Measurements from ENCODE around the gene ULK4. TPM values are rescaled to one million over a fixed set of nuclear protein-coding genes. Genes with fewer than 3 reads are reported as not detected.
"Not testable (repeated sequence)": the region's sequence is repeated elsewhere in the genome, so short reads cannot be mapped to it uniquely, and the experiment has no call there.

Gene ULK4
- total RNA-seq, 1 experiment from 2014 or later: 4.2 TPM

DNA sequence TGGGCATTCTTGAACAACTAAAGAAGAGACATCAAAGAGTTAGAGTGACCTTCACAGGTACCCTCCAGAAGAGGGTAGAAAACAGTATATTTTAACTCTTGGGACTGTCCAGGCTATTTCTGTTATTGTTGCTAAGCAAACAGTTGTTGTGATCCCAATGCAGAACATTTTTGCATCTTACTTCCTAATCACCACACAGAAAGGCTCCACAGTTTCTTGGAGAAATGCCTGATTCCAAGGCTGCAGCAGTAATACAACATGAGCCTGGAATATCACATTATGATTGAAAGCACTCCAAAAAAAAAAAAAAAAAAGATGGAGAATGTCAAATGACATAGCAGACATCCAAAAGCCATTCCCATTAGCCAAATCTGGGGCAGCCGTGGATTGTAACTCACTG is 567.0 kb downstream of the ULK4 start:
- POLR2A ChIA-PET: no interaction called here
- TF ChIP-seq, protein P1, sequence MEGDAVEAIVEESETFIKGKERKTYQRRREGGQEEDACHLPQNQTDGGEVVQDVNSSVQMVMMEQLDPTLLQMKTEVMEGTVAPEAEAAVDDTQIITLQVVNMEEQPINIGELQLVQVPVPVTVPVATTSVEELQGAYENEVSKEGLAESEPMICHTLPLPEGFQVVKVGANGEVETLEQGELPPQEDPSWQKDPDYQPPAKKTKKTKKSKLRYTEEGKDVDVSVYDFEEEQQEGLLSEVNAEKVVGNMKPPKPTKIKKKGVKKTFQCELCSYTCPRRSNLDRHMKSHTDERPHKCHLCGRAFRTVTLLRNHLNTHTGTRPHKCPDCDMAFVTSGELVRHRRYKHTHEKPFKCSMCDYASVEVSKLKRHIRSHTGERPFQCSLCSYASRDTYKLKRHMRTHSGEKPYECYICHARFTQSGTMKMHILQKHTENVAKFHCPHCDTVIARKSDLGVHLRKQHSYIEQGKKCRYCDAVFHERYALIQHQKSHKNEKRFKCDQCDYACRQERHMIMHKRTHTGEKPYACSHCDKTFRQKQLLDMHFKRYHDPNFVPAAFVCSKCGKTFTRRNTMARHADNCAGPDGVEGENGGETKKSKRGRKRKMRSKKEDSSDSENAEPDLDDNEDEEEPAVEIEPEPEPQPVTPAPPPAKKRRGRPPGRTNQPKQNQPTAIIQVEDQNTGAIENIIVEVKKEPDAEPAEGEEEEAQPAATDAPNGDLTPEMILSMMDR (IDR thresholded peaks at IDR 0.05; ENCODE audit: insufficient read depth in 1 of 2, low read depth in 1 of 2, low read length in 1 of 2, severe bottlenecking in 1 of 2, unreplicated experiment in 1 of 2): no peak
- H3K27me3 ChIP-seq (replicated peaks; ENCODE audit: control insufficient read depth, insufficient read depth, low read length): no peaks in the 10 kb centered on the region
- no peak for DNase-seq
- H3K9me3 ChIP-seq: no peaks in the 10 kb centered on the region
- intact Hi-C loops (cut with micrococcal nuclease; ENCODE audit: unreplicated experiment): no loop called here
- BruUV-seq (replicated peaks): no TSS peak
- H3K36me3 ChIP-seq (ENCODE audit: control insufficient read depth, insufficient read depth, low read length): no peaks in the 10 kb centered on the region
- Mint-ChIP-seq H3K4me3 (ENCODE audit: unreplicated experiment) (no peak overlapping the region), H3K4me1 (ENCODE audit: low read depth, unreplicated experiment) (no peaks in the 10 kb centered on the region), H3K9me3 (ENCODE audit: unreplicated experiment) (no peaks in the 10 kb centered on the region), H3K27ac (ENCODE audit: unreplicated experiment) (no peak overlapping the region), H3K36me3 (ENCODE audit: insufficient read depth, unreplicated experiment) (no peaks in the 10 kb centered on the region), H3K27me3 (ENCODE audit: insufficient read depth, unreplicated experiment) (no peaks in the 10 kb centered on the region)
- CTCF ChIA-PET: no interaction called here
- H3K4me3 ChIP-seq (ENCODE audit: low read depth, low read length): no peak overlapping the region
- H3K4me1 ChIP-seq: no peaks in the 10 kb centered on the region

DNA sequence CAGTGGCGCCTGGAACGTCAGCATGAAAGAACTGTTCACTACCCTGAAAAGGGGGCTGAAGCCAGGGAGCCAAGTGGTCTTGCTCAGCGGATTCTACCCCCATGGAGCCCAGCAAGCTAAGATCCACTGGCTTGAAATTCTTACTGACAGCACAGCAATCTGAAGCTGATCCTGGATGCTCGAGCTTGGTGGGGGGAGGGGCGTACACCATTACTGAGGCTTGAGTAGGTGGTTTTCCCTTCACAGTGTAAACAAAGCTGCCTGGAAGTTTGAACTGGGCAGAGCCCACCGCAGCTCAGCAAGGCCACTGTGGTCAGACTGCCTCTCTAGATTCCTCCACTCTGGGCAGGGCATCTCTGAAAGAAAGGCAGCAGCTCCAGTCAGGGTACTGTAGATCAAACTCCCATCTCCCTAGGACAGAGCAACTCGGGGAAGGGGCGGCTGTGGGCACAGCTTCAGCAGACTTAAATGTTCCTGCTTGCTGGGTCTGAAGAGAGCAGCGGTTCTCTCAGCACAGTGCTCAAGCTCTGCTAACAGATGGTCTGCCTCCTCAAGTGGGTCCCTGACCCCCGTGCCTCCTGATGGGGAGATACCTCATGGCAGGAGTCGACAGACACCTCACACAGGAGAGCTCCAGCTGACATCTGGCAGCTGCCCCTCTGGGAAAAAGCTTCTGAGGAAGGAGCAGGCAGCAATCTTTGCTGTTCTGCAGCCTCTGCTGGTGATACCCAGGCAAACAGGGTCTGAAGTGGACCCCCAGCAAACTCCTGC is 591.0 kb downstream of the ULK4 start:
- H3K4me1 ChIP-seq; H3K9me3 ChIP-seq; H3K4me1 Mint-ChIP-seq (ENCODE audit: low read depth, unreplicated experiment); DNase-seq; intact Hi-C loops (cut with micrococcal nuclease; ENCODE audit: unreplicated experiment); H3K36me3 Mint-ChIP-seq (ENCODE audit: insufficient read depth, unreplicated experiment); H3K4me3 Mint-ChIP-seq (ENCODE audit: unreplicated experiment); H3K27me3 Mint-ChIP-seq (ENCODE audit: insufficient read depth, unreplicated experiment); CTCF ChIA-PET; POLR2A ChIA-PET; H3K27ac Mint-ChIP-seq (ENCODE audit: unreplicated experiment); H3K4me3 ChIP-seq (ENCODE audit: low read depth, low read length); H3K9me3 Mint-ChIP-seq (ENCODE audit: unreplicated experiment); H3K27me3 ChIP-seq (replicated peaks; ENCODE audit: control insufficient read depth, insufficient read depth, low read length); BruUV-seq (replicated peaks); H3K36me3 ChIP-seq (ENCODE audit: control insufficient read depth, insufficient read depth, low read length): not testable (repeated sequence)

DNA sequence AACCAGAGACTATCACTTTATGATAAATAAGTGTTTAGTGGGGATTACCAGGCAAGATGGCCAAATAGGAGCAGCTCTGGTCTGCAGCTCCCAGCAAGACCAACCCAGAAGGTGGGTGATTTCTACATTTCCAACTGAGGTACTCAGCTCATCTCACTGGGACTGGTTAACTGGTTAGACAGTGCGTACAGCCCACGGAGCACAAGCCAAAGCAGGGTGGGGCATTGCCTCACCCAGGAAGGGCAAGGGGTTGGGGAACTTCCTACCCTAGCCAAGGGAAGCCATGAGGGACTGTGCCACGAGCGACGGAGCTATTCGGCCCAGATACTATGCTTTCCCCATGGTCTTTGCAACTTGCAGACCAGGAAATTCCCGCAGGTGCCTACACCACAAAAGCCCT is 591.6 kb downstream of the ULK4 start:
- no peaks in the 10 kb centered on the region for H3K27me3 Mint-ChIP-seq (ENCODE audit: insufficient read depth, unreplicated experiment)
- Histone ChIP-seq H3K9me3 (no peaks in the 10 kb centered on the region), H3K36me3 (ENCODE audit: control insufficient read depth, insufficient read depth, low read length) (no peaks in the 10 kb centered on the region), H3K4me3 (ENCODE audit: low read depth, low read length) (no peak overlapping the region), H3K27me3 (replicated peaks; ENCODE audit: control insufficient read depth, insufficient read depth, low read length) (no peaks in the 10 kb centered on the region), H3K4me1 (no peaks in the 10 kb centered on the region)
- no peaks in the 10 kb centered on the region for H3K36me3 Mint-ChIP-seq (ENCODE audit: insufficient read depth, unreplicated experiment)
- DNase-seq: no peak
- intact Hi-C loops (cut with micrococcal nuclease; ENCODE audit: unreplicated experiment): no loop called here
- TF ChIP-seq, protein P1 (IDR thresholded peaks at IDR 0.05; ENCODE audit: insufficient read depth in 1 of 2, low read depth in 1 of 2, low read length in 1 of 2, severe bottlenecking in 1 of 2, unreplicated experiment in 1 of 2): no peak
- H3K4me1 Mint-ChIP-seq (ENCODE audit: low read depth, unreplicated experiment): no peaks in the 10 kb centered on the region
- CTCF ChIA-PET: no interaction called here
- BruUV-seq (replicated peaks): no TSS peak
- no peak overlapping the region for H3K27ac Mint-ChIP-seq (ENCODE audit: unreplicated experiment)
- POLR2A ChIA-PET: no interaction called here
- no peak overlapping the region for H3K4me3 Mint-ChIP-seq (ENCODE audit: unreplicated experiment)
- peaks cover 8% of the 10 kb centered on the region for H3K9me3 Mint-ChIP-seq (ENCODE audit: unreplicated experiment)
